Embryonic facial prominence (tissue), 1 donor: ENCODE results near the gene ZACN.
"Not testable (repeated sequence)": the region's sequence is repeated elsewhere in the genome, so short reads cannot be mapped to it uniquely, and the experiment has no call there.

Experiments used
- DNase-seq: peaks from one replicate; pipeline ENCODE4 v3.0.0-alpha.2; 2016; ENCODE audit errors: extremely low spot score

The ZACN gene

DNA sequence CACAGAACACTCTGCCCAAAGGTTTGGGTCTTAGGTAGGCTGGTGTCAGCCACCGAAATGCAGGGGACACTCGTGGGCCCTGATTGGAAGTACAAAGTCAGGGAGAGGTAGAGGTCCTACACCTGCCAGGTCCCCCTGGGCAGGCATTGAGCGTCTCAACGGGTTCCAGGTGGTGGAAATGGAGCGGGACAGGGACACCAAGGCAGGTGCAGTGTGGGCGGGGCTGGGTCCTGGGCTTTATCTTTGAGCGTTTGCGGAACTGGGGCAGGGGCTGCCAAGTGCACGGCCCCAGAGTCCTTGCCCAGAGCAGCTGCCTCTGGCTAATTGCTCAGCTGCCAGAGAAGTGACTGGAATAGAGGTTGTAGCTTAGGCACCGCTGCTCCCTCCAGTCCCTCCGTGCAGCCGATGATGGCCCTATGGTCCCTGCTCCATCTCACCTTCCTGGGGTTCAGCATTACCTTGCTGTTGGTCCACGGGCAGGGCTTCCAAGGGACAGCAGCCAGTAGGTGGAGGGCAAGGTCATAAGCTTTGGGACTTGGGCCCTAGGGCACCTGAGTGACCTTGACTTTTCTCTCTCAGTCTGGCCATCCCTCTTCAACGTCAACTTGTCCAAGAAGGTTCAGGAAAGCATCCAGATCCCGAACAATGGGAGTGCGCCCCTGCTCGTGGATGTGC is at the start of gene ZACN:
TSS of gene ZACN (plus strand) at position 323 of the 675 bp plus-strand sequence. CDS start at position 406, 83 bp downstream.
- no peak for DNase-seq

DNA sequence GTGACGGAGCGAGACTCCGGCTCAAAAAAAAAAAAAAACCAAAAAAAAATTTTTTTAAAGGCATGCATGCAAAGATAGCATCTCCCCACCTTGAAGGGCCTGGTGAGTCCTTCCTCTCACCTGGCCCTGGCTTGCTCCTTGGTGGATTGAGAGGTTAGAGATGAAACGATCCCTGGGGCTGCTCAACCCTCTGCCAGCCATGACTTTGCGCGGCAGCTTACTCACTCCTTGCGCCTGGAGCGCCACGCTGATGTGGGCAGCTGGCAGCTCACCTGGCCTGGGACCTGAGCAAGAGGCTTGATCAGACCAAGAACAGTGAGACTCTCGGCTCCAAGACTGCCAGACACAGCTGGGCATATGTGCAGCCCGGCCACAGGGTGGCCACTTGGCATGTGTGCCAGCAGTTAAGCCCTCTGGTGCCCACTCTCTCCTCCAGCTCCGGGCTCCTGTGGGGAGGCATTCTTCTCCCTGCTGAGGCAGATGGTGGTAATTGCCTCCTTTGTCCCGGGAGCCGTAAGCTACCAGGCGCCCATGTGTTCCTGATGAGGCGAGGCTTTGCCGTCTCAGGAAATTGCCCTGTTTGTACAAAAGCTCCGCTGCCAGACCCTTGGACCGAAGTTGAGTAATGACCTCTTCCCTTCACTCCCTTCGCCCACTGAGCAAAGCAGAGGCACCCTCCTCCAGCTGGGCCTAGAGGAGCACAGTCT is 46.8 kb upstream of the ZACN start:
- DNase-seq = no peak

DNA sequence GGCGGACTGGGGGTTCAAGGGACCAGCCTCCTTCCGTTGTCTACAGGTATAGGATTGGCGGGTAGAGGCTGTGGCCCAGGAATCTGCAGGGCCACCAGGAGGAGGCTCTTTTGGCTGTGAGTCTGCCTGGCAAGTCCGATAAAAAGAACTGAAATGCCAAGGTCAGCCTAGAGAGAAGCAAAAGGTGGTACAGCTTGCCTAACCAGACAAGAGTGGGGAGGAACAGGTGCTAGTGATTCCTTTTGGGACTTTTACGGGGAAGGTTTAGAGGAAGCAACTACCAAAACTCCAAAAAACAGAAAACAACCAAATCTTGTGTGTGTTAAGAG is 46.2 kb upstream of the ZACN start:
- DNase-seq = no peak

DNA sequence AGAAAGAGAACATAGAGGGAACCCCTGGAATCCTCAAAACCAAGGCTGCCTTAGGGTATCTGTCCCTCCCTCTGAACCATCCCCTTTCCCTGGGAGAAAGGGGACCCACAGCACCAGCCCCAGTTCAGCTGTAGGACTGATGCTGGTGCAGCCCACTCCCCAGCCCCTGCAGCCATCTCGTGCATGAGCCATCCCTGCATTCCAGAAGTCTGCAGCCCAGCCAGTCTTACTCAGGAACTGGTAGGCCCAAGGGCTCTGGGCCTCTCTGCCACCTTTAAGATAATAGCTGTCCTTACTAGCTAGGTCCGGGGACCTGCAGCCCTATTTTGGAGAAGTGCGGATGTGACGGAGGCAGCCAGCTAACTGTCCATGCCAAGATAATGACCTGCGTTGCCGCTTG is 45.8 kb upstream of the ZACN start:
- DNase-seq = no peak

DNA sequence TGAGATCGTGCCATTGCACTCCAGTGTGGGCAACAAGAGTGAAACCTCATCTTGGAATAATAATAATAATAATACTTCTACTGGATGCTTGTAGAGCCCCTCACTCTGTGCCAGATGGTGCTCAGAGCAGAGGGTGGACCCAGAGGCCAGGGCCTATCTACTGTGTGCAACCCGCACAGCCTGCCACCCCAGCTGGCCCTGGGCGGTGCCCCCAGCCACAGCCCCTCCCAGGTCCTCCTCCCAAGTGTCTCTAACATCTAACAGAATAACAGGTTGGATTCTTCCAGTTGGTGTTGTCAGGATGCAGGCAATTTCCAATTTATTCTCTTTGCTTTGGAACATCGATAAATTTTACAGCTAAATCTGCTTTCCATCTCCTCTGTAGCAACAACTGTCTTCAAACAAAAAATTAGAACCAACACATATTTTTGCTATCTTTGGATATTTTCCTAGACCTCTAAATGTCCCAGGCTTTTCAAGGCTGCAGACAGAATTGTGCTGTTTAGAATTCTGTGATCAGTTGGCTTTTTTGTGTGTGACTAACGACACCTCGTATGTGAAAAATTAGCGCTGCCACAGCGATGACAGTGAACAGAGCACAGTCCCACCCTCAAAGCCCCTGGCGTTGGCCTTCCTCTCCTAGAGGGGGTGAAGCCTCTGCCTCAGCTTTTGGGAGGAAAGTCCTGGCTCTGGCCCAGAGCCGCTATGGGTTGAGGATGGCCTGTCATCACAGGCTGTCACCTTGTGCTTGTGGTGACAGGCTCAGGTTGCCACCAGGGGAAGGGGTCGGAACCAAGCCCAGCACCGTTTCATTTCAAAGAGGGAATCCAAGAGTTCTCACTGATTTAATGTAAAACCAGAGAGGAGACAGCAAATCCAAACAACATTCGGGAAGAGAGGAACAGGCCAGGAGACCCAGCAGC is 44.3 kb upstream of the ZACN start:
- no peak for DNase-seq

DNA sequence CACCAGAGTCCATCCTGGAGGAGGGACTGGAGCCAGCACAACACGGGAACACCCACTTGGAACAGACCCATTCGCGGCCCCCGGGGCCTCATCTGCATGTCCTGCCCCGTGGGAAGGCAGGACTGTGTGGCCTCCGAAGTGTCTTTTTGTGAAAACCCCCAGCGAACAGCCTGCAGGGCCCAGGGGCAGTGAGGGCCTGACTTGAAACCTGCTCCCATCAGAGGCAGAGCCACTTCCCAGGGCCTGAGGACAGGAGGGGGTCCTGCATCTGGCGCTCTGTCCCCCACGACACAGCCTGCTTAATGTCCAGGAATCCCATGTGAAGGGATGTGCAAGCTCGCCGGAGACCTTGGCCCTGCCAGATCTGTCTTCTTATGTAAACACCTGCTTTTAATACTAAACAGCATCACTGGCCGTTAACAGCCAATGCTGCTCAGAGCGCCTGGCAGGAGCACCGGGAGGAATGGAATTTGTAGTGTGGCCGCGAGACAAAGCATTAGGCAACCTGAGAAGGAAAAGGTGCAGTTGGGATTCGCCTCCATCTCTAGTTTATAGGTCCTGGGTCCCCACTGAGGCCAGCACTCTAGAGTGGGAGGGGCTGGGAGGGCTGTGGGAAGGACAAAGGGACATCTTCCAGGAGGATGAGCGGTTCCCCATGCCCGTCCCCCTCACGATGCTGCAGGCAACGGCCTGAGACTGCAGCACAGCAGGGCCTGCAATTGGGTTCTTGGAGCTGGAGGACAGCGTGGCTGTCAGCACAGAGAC is 42.3 kb upstream of the ZACN start:
- DNase-seq = no peak

DNA sequence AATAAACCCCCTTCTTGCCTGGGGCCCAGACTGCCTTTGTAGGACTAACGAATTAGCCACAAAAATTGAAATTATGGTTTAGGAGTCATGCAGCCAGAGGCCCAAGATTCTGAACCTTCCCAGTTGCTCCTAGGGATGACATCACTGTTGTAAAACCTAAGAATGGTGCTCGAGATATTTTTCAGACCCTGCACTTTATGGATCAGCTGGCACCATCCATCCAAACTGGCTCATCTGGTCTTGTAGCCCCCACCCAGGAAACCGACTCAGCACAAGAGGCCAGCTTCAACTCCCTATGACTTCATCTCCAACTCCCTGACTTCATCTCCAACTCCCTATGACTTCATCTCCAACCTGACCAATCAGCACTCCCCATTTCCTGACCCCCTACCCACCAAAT is 40.9 kb upstream of the ZACN start:
- DNase-seq = no peak

DNA sequence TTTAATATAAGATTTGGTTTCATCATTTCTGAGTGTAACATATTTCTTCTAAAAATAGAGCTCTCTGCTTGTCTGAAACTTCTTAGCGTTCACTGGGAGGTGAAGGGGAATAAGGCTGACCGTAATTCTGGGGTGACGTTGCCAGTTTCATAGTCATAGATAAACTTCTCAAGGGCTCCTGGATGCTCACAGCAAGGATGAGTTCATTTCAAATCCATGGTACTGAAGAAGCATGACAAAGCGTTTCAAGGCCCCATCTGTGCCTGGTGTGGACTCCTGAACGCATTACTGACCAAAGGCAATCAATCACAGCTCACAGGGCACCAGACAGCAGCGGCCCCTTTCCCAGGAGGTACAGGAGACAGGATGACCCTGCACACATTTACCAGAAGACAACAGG is 39.9 kb upstream of the ZACN start:
- no peak for DNase-seq

DNA sequence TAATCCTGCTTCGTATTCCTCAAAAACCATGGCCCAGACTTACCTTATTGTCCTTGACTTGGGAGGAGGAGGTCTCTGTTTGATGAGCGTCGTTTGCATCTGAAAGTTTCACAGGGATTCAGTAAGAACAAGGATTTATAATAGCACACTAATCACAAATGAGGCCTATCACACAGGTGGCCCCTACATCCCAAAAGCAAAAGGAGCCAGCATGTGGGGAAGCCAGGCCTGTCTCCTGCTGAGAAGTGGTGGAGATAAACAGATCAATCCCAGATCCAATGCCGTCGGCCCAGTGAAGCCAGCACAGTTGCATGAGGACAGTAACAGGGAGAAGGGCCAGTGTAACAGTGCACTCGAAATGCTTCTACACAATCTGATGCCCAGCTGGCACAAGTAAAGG is 38.6 kb upstream of the ZACN start:
- DNase-seq = no peak

DNA sequence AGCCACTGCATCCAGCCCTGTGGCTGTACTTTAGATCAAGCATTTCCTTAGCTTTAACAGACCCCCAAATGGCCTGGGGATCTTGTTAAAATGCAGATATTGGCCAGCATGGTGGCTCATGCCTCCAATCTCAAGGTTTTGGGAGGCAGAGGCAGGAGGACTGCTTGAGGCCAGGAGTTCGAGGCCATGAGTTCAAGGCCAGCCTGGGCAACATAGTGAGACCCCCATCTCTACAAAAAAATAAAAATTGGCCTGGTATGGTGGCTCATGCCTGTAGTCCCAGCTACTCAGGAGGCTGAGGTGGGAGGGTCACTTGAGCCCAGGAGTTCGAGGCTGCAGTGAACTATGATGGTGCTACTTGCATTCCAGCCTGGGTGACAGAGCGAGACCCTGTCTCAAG is 36.1 kb upstream of the ZACN start:
- not testable (repeated sequence) for DNase-seq

DNA sequence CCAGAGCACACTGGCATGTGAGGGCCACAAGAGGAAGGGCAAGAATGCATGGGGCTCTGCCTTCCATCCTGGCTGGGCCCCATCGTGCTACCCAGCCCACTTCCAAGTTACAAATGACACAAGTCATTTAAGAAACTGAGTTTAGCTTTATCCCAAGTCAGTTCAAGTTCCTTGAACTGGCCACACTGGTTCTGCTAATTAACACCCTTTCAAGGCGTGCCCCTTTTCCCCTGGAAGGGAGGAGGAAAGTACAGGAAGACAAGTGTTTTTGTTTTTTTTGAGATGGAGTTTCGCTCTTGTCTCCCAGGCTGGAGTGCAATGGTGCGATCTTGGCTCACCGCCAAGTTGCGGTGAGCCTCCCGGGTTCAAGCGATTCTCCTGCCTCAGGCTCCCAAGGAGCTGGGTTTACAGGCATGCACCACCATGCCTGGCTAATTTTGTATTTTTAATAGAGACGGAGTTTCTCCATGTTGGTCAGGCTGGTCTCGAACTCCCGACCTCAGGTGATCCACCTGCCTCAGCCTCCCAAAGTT is 34.4 kb upstream of the ZACN start:
- DNase-seq = not testable (repeated sequence)

DNA sequence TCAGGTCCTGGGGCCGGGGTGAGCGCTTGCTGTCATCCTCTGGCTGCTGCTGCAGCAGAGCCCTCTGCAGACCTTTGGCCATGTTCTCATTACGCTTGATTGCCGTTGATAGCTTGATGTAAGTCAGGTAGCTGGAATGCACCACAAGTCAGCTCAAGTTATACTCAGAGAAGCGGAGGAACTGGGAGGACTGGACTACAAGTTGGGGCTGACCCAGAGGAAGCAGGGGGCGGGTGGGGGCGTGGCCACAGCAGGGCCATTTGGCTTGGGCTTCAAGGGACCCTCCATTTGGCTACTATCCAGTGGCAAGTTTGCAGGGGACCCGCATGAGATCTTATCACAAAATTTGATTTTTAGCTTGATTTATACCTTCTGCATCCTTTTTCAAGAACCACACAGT is 32.9 kb upstream of the ZACN start:
- no peak for DNase-seq

DNA sequence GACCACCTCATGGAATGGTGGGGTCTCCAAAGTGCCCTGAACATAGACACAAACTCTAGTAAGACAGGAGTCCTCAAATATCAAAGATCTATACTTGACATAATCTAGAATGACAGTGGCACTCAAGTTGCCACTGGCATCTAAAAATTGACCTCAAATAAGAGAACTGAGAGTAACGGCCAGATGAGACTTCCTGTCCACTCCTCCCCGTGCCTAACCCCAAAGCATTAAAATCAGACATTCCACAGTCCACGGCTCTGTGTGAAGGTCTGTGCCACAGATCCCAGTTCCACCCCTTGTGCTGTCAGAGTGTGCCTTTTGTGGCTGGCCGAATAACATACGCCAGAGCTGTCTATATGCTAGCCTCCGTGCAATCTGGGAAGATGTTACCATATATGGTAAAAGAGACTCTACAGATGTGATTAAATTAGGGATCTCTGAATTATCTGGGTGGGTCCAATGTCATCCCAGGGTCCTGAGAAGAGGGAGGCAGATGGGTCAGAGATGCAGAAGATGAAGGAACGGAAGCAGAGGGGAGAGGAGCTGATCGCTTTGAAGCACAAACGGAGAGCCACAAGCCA is 30.9 kb upstream of the ZACN start:
- no peak for DNase-seq

DNA sequence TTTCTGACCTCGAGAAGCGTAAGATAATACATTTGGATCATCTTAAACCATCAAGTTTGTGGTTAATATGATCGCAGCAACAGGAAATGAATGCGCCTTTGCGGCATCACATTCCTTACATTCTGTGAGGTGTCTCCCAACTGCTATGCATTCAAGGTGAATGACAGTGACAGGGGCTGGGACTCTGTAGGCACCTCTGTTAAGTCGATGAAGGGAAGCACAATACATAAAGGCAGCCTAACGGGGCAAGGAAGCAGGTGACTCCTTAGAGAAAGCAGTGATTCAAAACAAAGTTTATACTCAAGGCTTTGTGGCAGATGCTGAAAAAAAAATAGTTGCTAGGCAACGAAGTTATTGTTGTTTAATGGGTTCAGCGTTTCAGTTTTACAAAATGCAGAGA is 30.3 kb upstream of the ZACN start:
- no peak for DNase-seq

DNA sequence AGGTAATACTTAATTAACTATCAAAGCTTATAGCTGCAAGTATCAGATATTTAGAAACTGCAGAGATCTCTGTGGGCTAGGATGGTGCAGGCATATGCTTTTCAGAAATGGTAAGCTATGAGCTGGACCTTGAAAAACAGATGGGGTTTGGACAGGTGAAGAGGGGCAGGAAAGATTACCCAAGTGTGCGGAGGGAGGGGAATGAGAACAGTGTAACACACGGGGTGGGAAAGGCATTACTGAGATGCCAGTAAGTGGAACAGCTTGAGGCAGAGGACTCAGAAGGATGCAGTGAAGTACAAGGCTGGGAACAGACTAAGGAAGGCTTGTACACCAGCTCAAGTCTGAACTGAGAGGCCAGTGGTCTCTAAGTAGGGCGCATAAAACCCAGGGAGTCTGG is 29.7 kb upstream of the ZACN start:
- DNase-seq = no peak

DNA sequence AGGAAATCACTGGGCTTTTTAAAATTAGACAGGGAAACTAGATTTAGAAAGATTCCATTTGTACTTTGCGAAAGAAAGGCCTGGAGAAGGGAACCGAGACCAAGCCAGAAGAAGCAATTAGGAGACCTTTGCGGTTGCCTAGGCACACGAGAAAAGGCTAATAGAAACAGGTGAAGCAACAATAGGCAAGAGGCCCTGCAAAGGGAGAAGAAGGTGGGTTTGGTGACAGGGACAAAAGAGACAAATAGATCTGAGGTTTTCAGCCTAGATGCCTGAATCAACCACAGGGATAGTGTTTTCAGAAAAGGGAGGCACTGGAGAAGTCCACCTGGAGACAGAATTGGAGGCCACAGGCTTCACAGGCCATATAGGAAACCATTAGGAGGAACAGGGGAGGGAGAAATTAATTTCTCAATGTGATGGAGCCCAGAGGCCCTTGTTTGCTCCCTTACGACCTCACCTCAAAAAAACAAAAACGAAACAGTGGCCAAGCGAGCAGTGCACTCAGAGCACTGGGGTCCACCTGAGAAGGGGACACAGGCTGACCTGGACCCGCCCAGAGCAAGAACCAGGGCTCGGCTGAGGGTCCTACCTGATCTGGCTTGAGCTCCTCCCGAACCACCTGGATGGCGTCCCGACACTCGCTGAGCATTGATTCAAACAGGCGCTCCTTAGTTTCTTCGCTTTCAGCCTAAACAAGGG is 29.0 kb upstream of the ZACN start:
- no peak for DNase-seq

DNA sequence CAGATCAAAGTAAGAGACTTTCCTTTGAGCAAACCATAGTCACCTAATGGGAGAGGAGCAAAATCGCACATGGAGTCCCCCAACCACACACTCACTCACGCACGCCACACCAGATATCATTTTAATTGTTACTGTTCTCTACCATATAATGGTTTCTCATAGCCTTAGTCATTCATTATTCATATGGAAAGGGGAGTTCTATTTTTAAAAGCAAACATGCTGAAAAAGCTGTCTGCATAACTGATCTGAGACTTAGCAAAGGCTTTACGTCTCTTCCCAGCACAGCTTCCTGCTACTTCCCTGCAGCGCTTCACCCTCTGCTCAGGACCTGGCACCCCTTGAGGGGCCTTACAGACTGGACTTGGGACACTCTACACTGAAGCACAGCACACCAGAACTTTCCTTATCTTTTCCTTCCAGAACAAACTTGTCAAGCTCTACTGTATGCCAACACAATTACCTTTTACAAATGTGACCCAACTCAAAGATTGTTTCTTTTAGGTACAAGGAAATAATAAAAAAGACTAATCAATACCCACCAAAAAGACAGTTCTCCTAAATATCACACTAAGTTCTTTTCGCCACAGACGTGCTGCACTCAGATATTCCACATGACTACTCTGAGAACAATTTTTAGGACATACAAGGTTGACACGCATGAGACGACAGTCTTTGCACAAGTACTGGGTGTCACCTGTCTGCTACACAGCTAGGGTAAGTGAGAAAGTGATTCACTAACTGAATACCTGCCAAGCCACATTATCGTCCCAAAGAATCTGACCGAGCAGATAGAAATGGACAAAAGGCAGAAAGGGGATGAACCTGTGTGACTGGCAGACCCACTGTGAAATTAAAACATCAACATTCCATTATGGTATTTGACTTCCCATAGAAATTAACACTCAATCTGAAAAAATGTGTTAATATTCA is 28.2 kb upstream of the ZACN start:
- DNase-seq = no peak

DNA sequence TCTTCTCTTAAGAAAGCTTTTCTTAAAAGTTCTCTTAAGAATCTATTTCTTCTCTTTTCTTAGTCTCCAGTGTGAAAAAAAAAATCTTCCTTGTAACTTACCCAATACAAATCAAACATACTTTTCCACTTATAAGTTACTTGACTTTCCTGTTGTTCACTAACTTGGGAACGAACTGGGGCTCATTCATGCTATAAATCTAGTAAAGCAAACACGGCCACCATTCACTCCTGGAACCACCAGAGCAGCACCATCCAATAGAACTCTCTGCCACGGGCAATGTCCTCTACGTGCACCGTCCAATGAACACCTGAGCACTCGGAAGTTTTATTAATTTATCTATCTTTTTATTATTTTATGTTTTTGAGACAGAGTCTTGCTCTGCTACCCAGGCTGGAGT is 27.4 kb upstream of the ZACN start:
- DNase-seq = no peak

DNA sequence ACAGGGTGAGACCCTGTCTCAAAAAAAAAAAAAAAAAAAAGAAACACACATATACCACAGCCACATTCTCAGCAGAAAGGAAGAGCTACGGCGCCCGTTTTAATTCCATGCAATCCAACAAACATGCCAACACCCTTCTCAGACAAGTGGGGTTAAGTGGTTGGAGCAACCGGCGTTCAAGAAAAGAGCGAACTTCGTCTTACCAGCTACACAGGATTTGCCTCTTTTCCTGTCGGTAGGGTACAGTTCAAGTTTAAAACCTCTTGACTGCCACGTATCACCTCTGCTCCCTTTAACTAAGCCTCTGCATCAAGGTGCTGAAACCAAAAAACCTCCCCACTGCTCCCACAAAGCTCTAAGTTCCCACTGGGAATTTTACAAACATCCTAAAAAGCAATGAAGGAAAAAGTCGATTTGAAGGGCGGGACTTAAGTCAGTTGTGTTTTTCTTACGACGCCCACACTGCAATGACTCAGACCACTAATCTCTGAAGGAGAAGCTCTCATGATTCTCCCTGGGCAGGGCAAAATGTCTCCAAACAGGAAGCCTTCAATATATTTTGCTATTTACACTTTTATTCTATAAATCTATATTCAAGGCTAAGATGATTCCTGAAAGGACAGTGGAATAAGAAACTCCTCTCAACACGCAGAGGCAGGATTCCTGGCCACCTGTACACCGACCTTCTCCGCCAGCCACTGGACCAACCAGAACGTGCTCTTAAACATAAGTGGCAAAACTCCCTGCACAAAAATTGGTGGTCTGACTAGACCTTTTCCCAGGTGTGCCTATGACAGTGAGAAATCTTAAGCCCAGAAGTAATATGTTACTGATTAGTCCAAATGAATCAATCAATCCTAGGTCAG is 25.5 kb upstream of the ZACN start:
- DNase-seq = no peak
